HG03045 (cell line): ENCODE data around the gene GRM5.

Experiments
- ATAC-seq: cut with Tn5 transposase; IDR thresholded peaks from one replicate; pipeline ENCODE4 v1.9.1; 2021; ENCODE audit warnings: mild to moderate bottlenecking, moderate library complexity; ENCODE audit not compliant: unreplicated experiment

GRM5 gene

GRCh38 chr11:88454881-88455280 lies 610.9 kb downstream of the GRM5 start:
- no peak for ATAC-seq
